Hematopoietic multipotent progenitor cell treated with erythropoietin and hydrocortisone succinate and interleukin-3 and kit ligand, for 4 days (in vitro differentiated cells): ENCODE results near the gene APBB2.
"Not testable (repeated sequence)": the region's sequence is repeated elsewhere in the genome, so short reads cannot be mapped to it uniquely, and the experiment has no call there.

Experiments used
- DNase-seq: peaks from one replicate; pipeline ENCODE4 v3.0.0-alpha.2; 2015

Gene APBB2

GRCh38 chr4:41155194-41155830 is 59.0 kb downstream of the APBB2 start:
- DNase-seq, result no peak

- DNase-seq, result no peak
These were observed 59.5 kb downstream of the APBB2 start for GRCh38 chr4:41154814-41155177.

- no peak for DNase-seq
These were observed 60.1 kb downstream of the APBB2 start for GRCh38 chr4:41154010-41154813.

GRCh38 chr4:41150401-41150800 is 63.9 kb downstream of the APBB2 start:
- DNase-seq, result no peak

GRCh38 chr4:41149568-41149967 is 64.8 kb downstream of the APBB2 start:
- not testable (repeated sequence) for DNase-seq

- no peak for DNase-seq
These were observed 65.4 kb downstream of the APBB2 start for GRCh38 chr4:41148931-41149330.

- no peak for DNase-seq
These were observed 66.0 kb downstream of the APBB2 start for GRCh38 chr4:41148292-41148691.

- not testable (repeated sequence) for DNase-seq
These were observed 66.8 kb downstream of the APBB2 start for GRCh38 chr4:41147570-41147969.

GRCh38 chr4:41146716-41147506 is 67.4 kb downstream of the APBB2 start:
- no peak for DNase-seq

- DNase-seq, result no peak
These were observed 68.1 kb downstream of the APBB2 start for GRCh38 chr4:41146196-41146595.

- DNase-seq, result no peak
These were observed 68.7 kb downstream of the APBB2 start for GRCh38 chr4:41145571-41146078.

GRCh38 chr4:41144812-41145211 is 69.5 kb downstream of the APBB2 start:
- no peak for DNase-seq

- DNase-seq, result no peak
These were observed 70.3 kb downstream of the APBB2 start for GRCh38 chr4:41144040-41144379.

- no peak for DNase-seq
These were observed 70.9 kb downstream of the APBB2 start for GRCh38 chr4:41143311-41144039.

GRCh38 chr4:41142376-41143310 is 71.7 kb downstream of the APBB2 start:
- DNase-seq, result no peak

GRCh38 chr4:41141900-41142299 is 72.4 kb downstream of the APBB2 start:
- no peak for DNase-seq

- DNase-seq, result no peak
These were observed 73.9 kb downstream of the APBB2 start for GRCh38 chr4:41140410-41140809.

GRCh38 chr4:41137879-41138278 is 76.5 kb downstream of the APBB2 start:
- no peak for DNase-seq

- no peak for DNase-seq
These were observed 77.9 kb downstream of the APBB2 start for GRCh38 chr4:41136456-41136855.

- no peak for DNase-seq
These were observed 78.5 kb downstream of the APBB2 start for GRCh38 chr4:41135801-41136200.

GRCh38 chr4:41134581-41134980 is 79.8 kb downstream of the APBB2 start:
- no peak for DNase-seq
